Activated CD4-positive, alpha-beta T cell treated with anti-CD3 and anti-CD28 coated beads, Interleukin-2, amount 50 U/mL, for 16 hours (primary cell): ENCODE data around the gene BEND4.
"Not testable (repeated sequence)": the region's sequence is repeated elsewhere in the genome, so short reads cannot be mapped to it uniquely, and the experiment has no call there.

Experiments used
- DNase-seq: peaks from one replicate; pipeline ENCODE4 v3.0.0-alpha.2; 2020

The BEND4 gene

DNA sequence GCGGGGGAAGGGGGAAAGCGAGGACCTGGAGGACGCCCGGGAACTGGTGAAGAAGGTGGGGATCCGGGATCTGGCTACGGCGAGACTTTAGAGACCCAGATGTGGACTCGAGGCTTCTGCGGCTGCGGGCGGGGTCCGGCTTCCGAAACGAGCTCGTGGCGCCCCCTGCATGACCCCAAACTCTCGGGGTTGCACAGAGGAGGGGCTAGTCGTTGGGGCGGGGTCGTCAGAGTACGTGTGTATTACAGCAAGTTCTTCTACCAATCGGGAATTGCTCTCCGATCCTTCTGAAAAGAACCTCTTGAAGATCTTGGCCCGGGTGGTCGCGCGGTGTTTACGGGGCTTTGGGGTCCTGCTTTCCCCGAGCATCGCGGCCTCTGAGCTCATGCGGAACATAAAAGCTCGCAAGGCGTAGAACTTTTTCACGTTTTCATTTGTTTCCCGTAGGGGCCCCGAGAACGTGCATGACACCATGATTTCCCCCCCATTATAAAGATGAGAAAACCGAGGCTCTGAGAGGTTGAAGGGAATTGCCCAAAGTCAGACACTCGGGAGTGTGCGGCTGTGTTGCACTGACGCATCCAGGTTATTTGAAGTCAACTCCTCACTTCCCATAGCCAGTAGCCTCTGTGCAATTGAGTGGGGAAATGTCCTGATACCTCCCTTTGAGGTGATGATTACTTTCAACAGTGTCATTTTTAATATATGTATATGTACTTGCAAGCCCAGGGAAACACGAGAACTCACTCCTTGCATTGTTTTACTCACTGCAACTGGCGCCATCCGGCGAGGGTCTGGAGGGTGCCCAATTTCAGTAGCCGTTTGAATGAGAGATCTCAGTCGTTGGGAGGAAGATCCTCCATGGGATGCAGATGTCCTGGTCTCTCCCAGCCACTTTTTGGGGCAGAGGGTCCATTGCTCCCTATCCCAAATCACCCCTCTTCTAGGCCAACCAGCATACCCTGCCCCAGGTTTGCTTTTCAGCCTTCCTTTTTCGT lies at the start of gene BEND4:
BEND4 (minus strand) TSS at position 149 of the 998 bp plus-strand sequence. CDS start 512 bp downstream, outside the sequence.
- DNase-seq, result no peak

DNA sequence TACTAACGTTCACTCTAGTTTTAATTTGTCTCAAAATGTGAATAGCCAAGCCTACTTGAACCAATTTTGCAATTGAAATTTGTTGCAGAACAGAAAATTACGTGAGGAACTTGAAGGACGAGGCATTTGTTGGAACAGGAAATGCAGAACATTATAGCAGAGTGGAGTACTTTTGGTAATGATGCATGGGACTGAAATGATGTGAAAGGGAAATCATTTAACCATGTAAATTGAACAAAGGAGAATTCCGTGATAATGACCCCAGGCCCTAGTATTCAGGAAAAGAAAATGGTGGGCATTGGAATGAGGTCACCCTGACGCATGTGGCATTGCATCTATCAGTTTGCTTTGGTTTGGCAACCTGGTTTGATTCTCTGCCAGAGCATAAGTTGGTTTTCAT lies 44.9 kb upstream of the BEND4 start:
- DNase-seq, result no peak

DNA sequence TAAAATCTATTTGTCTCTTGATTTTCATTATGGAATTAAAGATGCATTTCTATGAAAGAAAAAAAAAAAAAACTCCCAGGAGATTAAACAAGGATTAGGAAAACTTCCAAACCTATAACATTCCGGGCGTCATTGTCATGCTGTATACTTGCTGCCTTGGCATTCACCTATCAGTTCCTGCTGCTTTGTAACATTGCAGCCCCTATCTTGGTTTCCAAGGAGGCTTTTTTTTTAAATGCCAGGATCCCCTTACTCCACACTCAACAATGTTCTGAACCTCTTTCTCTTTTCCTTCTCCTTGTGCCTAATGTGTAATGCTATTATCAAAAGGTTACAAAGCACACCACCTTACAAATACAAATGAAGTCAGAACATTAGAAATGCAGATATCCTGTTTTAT lies 20.5 kb upstream of the BEND4 start:
- DNase-seq, result no peak

DNA sequence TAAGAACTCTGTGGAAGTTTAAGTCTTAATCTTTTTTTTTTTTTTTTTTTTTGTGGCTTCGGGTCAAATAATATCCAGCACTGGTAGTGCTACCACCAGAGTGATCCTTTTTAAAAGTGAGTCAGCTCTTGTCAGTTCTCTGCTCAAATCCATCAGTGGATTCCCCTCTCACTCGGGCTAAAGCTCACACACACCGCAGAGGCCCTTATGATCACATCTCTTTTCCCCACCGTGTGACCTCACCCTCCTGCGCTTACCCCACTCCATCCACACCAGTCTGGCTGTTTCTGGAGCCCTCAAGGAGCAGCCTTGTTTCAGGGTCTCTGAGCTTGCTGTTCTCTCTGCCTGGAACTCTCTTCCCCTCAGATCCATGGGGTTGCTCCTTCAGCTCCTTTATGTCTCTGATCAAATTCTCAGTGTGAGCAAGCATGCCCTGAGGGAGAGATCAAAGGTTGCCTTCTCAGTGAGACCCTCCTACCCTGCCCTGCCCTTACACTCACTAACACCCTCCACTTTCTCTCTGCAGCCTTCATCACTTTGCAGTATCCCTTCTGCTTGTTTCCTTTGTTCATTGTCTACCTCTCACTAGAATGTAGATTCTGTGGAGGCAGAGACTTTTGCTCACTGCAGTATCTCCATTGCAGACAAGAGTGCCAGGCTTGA lies 19.8 kb upstream of the BEND4 start:
- DNase-seq, result no peak

DNA sequence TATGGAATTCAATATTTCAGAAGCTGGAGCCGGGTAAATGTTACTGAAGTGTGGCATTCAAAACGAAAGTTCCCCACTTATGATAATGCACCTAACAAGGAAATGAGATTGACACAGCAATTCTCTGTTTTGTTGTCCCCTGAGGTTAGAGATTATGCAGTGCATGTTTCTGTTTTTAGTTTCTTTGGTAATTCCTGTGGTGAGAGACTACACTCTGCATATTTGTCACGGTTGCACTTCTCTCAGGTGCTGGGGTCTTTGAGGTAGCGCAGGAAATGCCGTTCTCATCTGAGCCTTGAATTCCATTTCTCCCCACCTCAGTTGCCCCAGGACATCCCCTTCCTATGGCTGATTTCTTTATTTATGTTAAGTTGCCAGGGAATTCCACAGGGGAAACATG lies 15.3 kb upstream of the BEND4 start:
- DNase-seq, result peak; percentile 64

DNA sequence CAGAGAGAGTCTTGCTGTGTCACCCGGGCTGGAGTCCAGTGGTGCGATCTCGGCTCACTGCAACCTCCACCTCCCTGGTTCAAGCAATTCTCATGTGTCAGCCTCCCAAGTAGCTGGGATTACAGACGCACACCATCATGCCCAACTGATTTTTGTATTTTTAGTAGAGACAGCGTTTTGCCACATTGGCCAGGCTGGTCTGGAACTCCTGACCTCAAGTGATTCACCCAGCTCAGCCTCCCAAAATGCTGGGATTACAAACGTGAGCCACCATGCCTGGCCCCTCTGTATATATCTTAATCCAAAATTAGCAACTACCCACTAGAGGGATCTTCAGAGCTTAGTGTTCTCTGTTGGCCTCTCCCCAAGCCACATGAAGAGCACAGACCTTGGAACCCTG lies 13.7 kb upstream of the BEND4 start:
- not testable (repeated sequence) for DNase-seq

DNA sequence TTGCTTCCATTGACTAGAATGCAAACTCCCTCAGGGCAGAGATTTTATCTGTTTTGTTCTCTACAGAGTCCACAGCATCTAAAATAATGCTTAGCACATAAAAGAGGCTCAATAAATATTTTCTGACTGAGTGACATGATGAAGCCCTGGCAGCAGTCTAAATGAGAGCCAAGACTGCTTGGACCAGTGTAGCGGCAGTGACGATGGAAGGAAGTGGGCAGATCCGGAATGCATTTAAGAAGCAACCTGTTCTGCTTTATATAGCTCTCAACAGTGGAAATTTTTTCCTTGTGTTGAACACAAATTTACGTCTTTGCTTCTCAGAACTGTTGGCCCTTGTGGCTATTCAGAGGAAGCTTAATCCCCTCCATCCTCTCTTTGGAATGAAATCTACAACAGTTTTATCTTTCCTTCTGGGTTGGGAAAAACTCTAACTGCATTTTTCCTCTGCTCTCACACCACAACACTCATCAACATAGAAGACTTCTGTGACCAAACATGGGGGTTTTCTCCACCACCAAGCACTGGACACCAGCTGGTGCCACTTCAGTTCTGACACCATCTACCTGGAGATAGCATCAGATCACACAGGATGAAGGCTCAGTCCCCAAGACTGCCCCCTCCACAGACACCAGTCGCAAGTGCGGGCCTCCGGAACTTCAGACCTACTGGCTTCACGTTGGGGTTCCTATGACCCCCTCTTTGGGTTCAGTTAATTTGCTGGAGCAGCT lies 7.0 kb upstream of the BEND4 start:
- DNase-seq, result no peak

DNA sequence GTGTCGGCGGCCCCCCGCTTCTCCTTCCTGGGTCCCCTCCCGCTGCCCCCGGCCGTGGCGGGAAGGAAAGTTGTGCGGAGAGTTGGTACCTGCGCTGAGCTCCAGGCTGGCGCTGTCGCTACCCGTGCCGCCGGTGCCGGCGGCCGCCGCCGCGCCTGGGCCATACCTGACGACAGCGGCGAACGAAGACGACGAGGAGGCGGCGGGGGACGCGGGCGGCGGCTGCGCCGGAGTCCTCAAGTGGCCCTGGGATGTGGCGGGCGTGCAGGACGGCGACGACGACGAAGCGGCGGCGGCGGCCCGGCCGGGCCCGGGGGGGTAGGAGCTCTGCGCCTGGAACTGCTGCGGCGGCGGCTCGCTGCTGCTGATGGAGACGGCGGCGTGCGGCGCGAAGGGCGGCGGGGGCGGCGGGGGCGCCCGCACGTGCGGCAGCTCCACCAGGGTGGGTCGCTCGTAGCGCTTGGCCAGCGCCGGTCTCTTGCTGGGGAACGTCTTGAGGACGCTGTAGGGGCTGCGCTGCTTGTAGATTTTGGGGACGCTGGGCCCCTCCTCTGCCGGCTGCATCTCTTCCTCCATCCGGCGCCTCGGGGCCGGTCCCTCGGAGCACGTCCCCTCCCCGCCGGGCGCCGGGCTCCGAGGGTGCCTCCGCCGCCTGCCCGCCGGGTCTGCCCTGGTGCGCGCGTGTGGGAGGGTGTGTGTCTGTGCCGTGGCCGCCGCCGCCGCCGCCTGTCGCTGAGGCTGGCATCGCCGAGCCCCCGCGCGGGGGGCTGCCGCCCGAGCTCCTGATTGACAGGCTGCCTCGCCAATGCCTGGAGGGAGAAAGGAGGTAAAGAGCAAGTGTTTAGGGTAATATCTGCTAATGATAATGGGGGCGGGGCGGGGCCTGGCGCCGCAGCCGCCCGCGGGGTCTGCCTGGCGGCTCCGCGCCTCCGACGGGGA lies 618 bp downstream of the BEND4 start:
- DNase-seq, result peak; percentile 20

DNA sequence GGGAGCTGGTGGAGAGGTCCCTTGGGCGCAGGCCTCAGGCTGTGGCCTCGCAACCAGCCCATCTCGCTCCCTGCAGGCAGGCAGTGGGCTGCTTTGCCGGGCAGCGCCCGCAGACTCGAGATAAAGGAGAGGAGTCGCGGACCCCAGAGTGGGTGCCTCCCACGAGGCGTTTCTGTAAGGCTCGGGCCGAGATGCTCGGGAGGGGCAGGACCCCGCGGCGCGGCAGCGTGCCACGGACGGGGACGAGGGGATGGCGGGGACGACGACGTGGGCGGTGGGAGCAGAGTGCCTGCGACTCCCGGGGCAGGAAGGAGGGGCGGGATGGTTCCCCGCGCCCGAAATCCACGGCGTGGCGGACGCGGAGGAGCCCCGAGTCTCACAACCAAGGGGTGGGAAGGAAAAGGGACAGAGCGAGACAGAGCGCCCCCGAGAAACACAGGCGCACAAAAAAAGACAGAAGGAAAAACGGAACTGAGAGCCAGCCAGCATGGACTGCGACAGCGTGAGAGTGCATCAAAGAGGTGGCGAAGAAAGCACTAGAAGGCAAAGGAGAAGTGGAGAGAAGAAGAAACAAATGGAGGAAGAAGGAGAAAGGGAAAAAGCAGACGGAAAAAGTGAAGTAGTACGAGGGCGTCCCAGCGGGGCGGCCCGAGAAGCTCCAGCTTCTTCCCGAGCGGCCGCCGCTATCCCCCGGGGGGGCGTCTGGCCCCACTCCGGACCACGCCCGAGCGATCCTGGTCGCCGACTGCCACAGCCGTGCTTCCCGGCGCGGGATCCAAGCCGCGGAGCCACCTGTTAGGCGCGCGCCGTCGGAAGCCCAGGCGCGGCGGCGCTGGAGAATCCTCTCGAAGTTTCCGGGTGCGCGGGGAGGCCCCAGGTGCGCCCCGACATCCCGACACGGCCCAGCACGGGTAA lies 1.5 kb downstream of the BEND4 start:
- no peak for DNase-seq

DNA sequence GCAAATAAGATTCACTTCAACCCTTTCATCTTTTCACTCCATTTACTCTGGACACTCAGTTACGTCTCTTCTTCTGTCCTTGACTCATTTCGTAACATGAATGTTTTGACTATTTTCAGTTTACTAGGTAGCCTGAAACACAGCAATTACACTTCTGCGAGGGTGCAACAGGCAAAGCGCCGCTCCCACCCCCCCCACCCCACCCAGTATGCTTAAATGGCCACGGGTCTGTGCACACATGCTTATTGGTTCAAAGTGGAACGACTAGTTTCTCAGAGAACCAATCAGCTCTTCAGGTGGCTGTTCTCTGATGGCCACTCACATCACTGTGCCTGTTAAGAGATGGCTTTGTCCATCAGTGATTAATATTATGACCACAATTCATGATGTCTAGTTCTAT lies 3.5 kb downstream of the BEND4 start:
- no peak for DNase-seq

DNA sequence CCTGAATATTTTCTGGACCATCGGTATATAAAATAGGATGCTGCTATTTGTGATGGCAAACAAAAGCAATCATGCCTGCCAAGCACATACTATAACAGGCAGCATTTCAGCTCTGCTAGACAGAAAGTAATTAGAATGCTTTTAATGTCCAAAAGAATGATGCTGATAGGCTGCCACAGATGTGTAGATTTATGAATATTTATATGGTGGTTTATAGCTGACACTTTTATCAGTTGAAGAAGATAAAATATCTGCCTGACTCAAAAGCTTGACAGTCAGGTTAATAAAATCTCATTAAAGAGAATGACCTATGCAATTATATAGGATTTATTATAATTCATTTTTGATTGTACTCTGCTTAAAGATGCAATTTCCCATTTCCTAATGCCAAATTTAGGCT lies 4.0 kb downstream of the BEND4 start:
- DNase-seq, result no peak

DNA sequence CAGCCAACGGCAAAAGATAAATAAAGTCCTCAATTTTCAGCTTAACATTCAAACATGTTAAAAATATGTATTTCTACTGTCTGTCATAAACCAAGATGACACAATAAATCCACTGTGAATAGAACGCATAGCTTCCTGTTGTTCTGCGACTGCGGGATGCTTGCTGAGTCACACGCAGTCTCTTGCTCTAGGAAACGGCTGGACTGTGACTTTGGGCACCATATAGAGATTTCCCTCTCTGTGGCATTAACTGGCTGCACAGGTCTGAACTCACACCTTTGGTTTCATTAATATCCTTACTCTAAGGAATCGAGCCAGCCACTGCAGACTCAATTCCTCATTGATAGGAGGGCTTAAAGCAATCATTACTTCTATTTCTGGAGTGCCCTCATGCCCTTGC lies 8.4 kb downstream of the BEND4 start:
- DNase-seq, result no peak

DNA sequence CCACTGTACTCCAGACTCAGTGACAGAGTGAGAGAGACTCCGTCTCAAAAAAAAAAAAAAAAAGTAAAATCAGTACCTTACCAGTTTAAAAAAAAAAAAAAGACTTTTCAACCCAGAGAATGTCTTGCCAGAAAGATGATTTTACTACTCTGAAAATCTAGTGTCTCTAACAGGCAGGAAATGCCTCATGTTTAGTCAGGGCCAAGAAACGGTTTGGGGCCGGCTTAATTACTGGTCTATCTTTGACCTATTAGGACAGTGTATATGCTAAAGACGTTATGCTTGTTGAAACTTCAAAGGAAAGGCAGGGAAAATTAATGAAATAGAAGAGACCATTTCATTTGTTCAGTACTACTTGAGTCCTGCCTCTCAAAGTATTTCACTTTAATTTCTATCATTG lies 9.9 kb downstream of the BEND4 start:
- DNase-seq, result no peak

DNA sequence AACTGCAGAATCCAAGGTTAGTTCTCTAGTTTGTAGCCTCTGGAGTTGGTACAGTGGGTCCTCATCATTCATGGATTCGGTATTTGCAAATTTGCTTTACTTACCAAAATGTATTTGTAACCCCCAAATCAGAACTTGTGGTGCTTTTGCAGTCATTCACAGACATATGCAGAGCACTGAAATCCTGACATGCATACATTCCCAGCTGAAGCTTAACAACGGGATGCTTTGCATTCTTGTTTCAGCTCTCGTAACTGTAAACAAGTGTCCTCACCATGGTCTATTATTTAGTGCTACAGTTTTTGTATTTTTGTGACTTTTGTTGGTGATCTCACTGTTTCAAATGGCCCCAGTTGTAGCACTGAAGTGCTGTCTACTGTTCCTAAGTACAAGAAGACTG lies 16.1 kb downstream of the BEND4 start:
- no peak for DNase-seq

DNA sequence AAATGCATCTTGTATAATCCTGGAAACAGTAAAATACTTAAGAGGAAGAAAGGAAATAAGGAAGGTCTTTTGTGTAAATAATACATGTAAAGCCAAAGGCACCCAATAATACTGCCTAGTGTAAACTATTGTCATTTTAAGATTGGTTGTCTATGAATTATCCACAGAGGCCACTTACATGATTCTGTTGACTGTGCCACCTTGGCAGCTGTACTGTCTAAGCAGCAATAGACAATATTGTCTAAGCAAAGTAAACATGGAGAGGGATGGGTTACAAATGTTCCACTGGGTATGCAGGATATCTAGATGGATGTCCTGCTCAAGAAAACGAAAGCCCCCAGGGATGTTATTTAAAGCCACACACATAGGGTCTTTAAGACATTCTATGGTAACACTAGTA lies 19.4 kb downstream of the BEND4 start:
- no peak for DNase-seq

DNA sequence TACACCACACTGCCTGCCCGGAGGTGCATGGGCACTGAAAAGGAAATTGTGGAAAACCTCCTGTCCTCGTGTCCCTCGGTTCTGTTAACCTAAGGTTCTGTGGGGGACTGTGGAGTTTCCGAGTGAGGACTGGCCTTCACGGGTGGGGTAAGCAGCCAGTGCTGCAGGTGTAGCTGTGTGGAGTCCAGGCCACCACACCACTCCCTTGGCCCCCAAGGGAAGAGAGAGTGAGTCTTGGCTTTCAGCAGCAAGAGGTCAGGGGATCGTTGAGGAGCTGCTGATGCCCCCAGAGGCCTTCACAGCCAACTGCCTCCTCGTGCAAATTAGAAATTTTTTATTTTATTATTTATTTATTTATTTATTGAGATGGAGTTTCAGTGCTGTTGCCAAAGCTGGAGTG lies 20.4 kb downstream of the BEND4 start:
- no peak for DNase-seq

DNA sequence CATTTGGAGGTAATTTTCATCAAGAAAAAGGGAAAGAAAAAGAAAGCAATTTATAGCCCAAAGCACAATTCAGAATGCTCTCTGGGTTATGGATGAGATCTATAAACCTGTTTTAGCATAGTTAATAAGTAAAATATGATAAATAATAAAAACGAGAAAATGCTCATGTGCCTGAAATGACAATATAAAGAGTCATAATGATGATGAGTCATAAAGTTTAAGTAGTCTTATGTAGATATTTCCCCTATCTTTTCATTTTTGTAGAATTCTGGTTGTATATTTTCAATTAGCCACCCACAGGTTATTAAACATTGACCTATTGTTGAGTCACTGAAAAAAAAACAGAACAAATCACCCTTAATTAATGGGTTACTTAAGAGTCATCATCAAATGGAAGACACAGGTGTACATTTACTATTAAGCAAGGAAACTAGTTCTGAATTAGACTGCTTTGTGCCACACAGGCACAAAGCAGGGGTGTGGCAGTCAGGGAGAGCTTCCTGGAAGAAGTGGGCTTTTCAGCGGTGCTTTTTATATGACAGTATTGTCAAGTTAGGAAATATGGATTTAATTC lies 29.3 kb downstream of the BEND4 start:
- DNase-seq, result no peak

DNA sequence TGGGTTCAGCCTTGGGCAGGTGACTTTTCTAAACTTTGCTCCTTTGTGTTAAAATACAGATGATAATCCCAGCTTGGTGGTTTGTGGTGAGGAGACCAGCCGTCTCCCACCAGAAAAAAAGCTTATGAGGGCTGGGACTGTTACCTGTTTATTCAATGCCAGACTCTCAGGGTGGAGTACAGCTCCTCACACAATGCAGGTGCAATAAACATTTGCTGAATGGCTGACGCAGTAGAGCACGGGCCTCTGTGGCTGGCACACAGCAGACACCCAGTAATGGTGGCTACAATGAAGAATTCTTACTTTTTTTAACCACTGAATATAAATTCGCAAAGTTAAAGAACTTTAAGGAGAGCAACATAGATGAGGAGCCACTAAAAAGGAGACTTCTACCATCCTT lies 30.2 kb downstream of the BEND4 start:
- no peak for DNase-seq

DNA sequence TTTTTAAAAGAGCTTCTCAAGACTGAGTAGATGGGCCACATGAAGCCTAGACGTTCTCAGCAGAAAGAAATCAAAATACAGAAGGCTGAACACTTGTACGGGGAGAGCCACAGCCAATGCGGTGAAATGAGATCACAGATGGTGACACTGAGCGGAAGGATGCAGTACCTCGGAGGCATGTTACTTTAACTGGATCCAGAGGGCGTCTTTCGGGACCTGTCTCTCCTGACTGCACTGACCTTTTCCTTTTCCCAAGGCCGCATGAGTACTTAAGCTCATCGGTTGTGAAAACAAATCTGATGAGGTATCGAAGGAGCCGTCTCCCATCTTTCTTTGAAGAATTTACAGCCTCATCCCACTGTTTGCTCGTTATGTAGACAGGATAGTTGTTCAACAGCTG lies 32.6 kb downstream of the BEND4 start:
- DNase-seq, result no peak

DNA sequence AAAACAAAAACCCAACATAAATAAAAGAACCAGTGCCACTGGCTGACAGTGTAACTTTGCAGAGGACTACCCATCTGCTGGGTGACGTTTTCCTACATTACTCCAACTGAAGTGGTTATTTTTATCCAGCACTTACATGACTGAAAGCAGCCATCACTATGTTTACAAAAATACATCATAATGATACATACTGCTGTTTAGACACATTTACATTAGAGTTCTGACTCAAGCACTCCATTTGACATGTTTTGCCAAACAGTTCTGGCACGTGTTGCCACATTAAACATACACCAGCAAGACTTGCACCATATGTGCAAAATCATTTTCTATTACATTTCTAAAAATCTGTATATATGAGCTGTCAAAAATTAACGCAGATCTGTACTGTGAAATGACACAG lies 39.6 kb downstream of the BEND4 start:
- DNase-seq, result no peak

DNA sequence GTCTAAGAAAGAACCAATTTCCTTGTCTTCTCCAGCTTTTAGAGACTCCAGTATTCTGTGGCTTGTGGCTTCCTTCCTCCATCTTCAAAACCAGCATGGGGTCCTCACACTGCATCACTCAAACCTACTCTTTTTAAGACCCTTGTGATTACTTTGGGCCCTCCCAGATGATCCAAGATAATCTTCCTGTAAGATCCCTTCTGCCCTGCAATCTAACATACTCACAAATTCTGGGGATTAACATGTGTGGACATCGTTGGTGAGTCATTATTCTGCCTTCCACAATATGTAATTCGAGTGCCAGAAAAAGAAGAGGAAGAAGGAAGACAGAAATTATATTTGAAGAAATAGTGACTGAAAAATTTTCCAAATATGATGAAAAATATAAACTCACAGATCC lies 47.9 kb downstream of the BEND4 start:
- no peak for DNase-seq
